ENCODE data around the gene HDAC1.
"Not testable (repeated sequence)": the region's sequence is repeated elsewhere in the genome, so short reads cannot be mapped to it uniquely, and the experiment has no call there.

HDAC1 gene

GRCh38 chr1:32352831-32353383, 61.0 kb downstream of the HDAC1 start:
- Histone ChIP-seq H2AFZ (ENCODE audit: low read depth, low read length) (no peak overlapping the region), H3K4me1 (ENCODE audit: insufficient read depth, low read length) (peaks cover 21% of the 10 kb centered on the region), H3K4me3 (ENCODE audit: low read length) (no peak overlapping the region), H3K27me3 (ENCODE audit: insufficient read depth, low read length) (no peaks in the 10 kb centered on the region), H3K36me3 (ENCODE audit: insufficient read depth, low read length) (no peaks in the 10 kb centered on the region), H3K9me3 (ENCODE audit: low read length) (no peaks in the 10 kb centered on the region)

- Histone ChIP-seq H3K4me3 (ENCODE audit: low read length) (no peak overlapping the region), H3K27me3 (ENCODE audit: insufficient read depth, low read length) (no peaks in the 10 kb centered on the region), H2AFZ (ENCODE audit: low read depth, low read length) (no peak overlapping the region), H3K9me3 (ENCODE audit: low read length) (no peaks in the 10 kb centered on the region), H3K36me3 (ENCODE audit: insufficient read depth, low read length) (no peaks in the 10 kb centered on the region), H3K4me1 (ENCODE audit: insufficient read depth, low read length) (peaks cover 21% of the 10 kb centered on the region)
Measured at GRCh38 chr1:32353431-32353830, 61.5 kb downstream of the HDAC1 start.

- Histone ChIP-seq H3K27me3 (ENCODE audit: insufficient read depth, low read length) (no peaks in the 10 kb centered on the region), H3K4me3 (ENCODE audit: low read length) (no peak overlapping the region)
Measured at GRCh38 chr1:32353886-32354570, 62.1 kb downstream of the HDAC1 start.

GRCh38 chr1:32355778-32356177, 63.9 kb downstream of the HDAC1 start:
- not testable (repeated sequence) for H3K27me3 ChIP-seq (ENCODE audit: insufficient read depth, low read length); H3K9me3 ChIP-seq (ENCODE audit: low read length); H3K36me3 ChIP-seq (ENCODE audit: insufficient read depth, low read length); H2AFZ ChIP-seq (ENCODE audit: low read depth, low read length); H3K4me3 ChIP-seq (ENCODE audit: low read length)
- peaks cover 21% of the 10 kb centered on the region for H3K4me1 ChIP-seq (ENCODE audit: insufficient read depth, low read length)

More at GRCh38 chr1:32353886-32354570, 62.1 kb downstream of the HDAC1 start:
- Histone ChIP-seq H3K36me3 (ENCODE audit: insufficient read depth, low read length) (no peaks in the 10 kb centered on the region), H3K9me3 (ENCODE audit: low read length) (no peaks in the 10 kb centered on the region), H3K4me1 (ENCODE audit: insufficient read depth, low read length) (peaks cover 21% of the 10 kb centered on the region), H2AFZ (ENCODE audit: low read depth, low read length) (no peak overlapping the region)

GRCh38 chr1:32356478-32356877, 64.6 kb downstream of the HDAC1 start:
- Histone ChIP-seq H2AFZ (ENCODE audit: low read depth, low read length) (no peak overlapping the region), H3K9me3 (ENCODE audit: low read length) (no peaks in the 10 kb centered on the region), H3K27me3 (ENCODE audit: insufficient read depth, low read length) (no peaks in the 10 kb centered on the region), H3K4me3 (ENCODE audit: low read length) (no peak overlapping the region), H3K4me1 (ENCODE audit: insufficient read depth, low read length) (peaks cover 21% of the 10 kb centered on the region), H3K36me3 (ENCODE audit: insufficient read depth, low read length) (peaks cover 8% of the 10 kb centered on the region)

GRCh38 chr1:32357614-32358013, 65.7 kb downstream of the HDAC1 start:
- Histone ChIP-seq H3K36me3 (ENCODE audit: insufficient read depth, low read length) (peaks cover 9% of the 10 kb centered on the region), H3K4me3 (ENCODE audit: low read length) (no peak overlapping the region), H3K9me3 (ENCODE audit: low read length) (no peaks in the 10 kb centered on the region), H3K27me3 (ENCODE audit: insufficient read depth, low read length) (no peaks in the 10 kb centered on the region), H2AFZ (ENCODE audit: low read depth, low read length) (no peak overlapping the region), H3K4me1 (ENCODE audit: insufficient read depth, low read length) (peaks cover 14% of the 10 kb centered on the region)

- peaks cover 15% of the 10 kb centered on the region for H3K36me3 ChIP-seq (ENCODE audit: insufficient read depth, low read length)
- peaks cover 6% of the 10 kb centered on the region for H3K4me1 ChIP-seq (ENCODE audit: insufficient read depth, low read length)
- no peak overlapping the region for H3K4me3 ChIP-seq (ENCODE audit: low read length)
- no peaks in the 10 kb centered on the region for H3K9me3 ChIP-seq (ENCODE audit: low read length)
- H3K27me3 ChIP-seq (ENCODE audit: insufficient read depth, low read length): no peaks in the 10 kb centered on the region
- H2AFZ ChIP-seq (ENCODE audit: low read depth, low read length): no peak overlapping the region
Measured at GRCh38 chr1:32358435-32358834, 66.6 kb downstream of the HDAC1 start.

GRCh38 chr1:32361308-32361673, 69.4 kb downstream of the HDAC1 start:
- H2AFZ ChIP-seq (ENCODE audit: low read depth, low read length): no peak overlapping the region
- no peaks in the 10 kb centered on the region for H3K9me3 ChIP-seq (ENCODE audit: low read length)
- no peak overlapping the region for H3K4me3 ChIP-seq (ENCODE audit: low read length)
- no peaks in the 10 kb centered on the region for H3K4me1 ChIP-seq (ENCODE audit: insufficient read depth, low read length)
- H3K27me3 ChIP-seq (ENCODE audit: insufficient read depth, low read length): no peaks in the 10 kb centered on the region
- peaks cover 38% of the 10 kb centered on the region for H3K36me3 ChIP-seq (ENCODE audit: insufficient read depth, low read length)

- Histone ChIP-seq H3K4me3 (ENCODE audit: low read length) (no peak overlapping the region), H3K9me3 (ENCODE audit: low read length) (no peaks in the 10 kb centered on the region), H3K4me1 (ENCODE audit: insufficient read depth, low read length) (no peaks in the 10 kb centered on the region), H3K36me3 (ENCODE audit: insufficient read depth, low read length) (peaks cover 44% of the 10 kb centered on the region), H3K27me3 (ENCODE audit: insufficient read depth, low read length) (no peaks in the 10 kb centered on the region), H2AFZ (ENCODE audit: low read depth, low read length) (no peak overlapping the region)
Measured at GRCh38 chr1:32361674-32362473, 70.0 kb downstream of the HDAC1 start.

GRCh38 chr1:32362474-32363313, 70.8 kb downstream of the HDAC1 start, which contains the start of the genes FAM229A and TSSK3:
TSS of gene FAM229A (minus strand) at chr1:32362485. CDS start at chr1:32362091, 394 bp downstream.
TSS of gene TSSK3 (plus strand) at chr1:32362539. CDS start at chr1:32362702, 163 bp downstream.
- Histone ChIP-seq H2AFZ (ENCODE audit: low read depth, low read length) (no peak within 1 kb of the TSS), H3K4me3 (ENCODE audit: low read length) (no peak within 1 kb of the TSS), H3K36me3 (ENCODE audit: insufficient read depth, low read length) (peaks cover 53% of the 10 kb centered on the region), H3K27me3 (ENCODE audit: insufficient read depth, low read length) (no peaks in the 10 kb centered on the region), H3K9me3 (ENCODE audit: low read length) (no peaks in the 10 kb centered on the region), H3K4me1 (ENCODE audit: insufficient read depth, low read length) (no peaks in the 10 kb centered on the region)

- no peaks in the 10 kb centered on the region for H3K4me1 ChIP-seq (ENCODE audit: insufficient read depth, low read length)
- H3K36me3 ChIP-seq (ENCODE audit: insufficient read depth, low read length): peaks cover 61% of the 10 kb centered on the region
- H3K4me3 ChIP-seq (ENCODE audit: low read length): no peak overlapping the region
- no peaks in the 10 kb centered on the region for H3K9me3 ChIP-seq (ENCODE audit: low read length)
- no peak overlapping the region for H2AFZ ChIP-seq (ENCODE audit: low read depth, low read length)
- H3K27me3 ChIP-seq (ENCODE audit: insufficient read depth, low read length): no peaks in the 10 kb centered on the region
Measured at GRCh38 chr1:32363713-32364112, 71.8 kb downstream of the HDAC1 start.

GRCh38 chr1:32364836-32365235, 73.0 kb downstream of the HDAC1 start:
- Histone ChIP-seq H3K36me3 (ENCODE audit: insufficient read depth, low read length) (peaks cover 70% of the 10 kb centered on the region), H3K4me1 (ENCODE audit: insufficient read depth, low read length) (no peaks in the 10 kb centered on the region), H3K27me3 (ENCODE audit: insufficient read depth, low read length) (no peaks in the 10 kb centered on the region), H3K9me3 (ENCODE audit: low read length) (no peaks in the 10 kb centered on the region), H3K4me3 (ENCODE audit: low read length) (no peak overlapping the region), H2AFZ (ENCODE audit: low read depth, low read length) (no peak overlapping the region)
